IPS-20b (cell line): Measurements from ENCODE around the gene RPS6KA2.
"Not testable (repeated sequence)": the region's sequence is repeated elsewhere in the genome, so short reads cannot be mapped to it uniquely, and the experiment has no call there.

ENCODE experiments used
- H3K27ac ChIP-seq: one replicate; pipeline ENCODE4 v1.5.1; 2013; ENCODE audit warnings: low read length
- H3K27me3 ChIP-seq: 2 replicates; pipeline ENCODE4 v1.6.1; 2013; ENCODE audit warnings: mild to moderate bottlenecking, low read length, inconsistent platforms; ENCODE audit not compliant: insufficient read depth
- H3K36me3 ChIP-seq: 2 replicates; pipeline ENCODE4 v1.6.1; 2013; ENCODE audit warnings: low read depth, mild to moderate bottlenecking, inconsistent platforms, low read length, moderate library complexity; ENCODE audit not compliant: insufficient read depth
- H3K4me1 ChIP-seq: 2 replicates; pipeline ENCODE4 v1.6.1; 2013; ENCODE audit warnings: mild to moderate bottlenecking, control low read depth, inconsistent platforms, low read length, moderate library complexity; ENCODE audit not compliant: insufficient read depth
- H3K4me3 ChIP-seq: 2 replicates; pipeline ENCODE4 v1.5.1; 2013; ENCODE audit warnings: mild to moderate bottlenecking, low read length, inconsistent platforms
- H3K9ac ChIP-seq: 2 replicates; pipeline ENCODE4 v1.6.1; 2013; ENCODE audit warnings: low read depth, mild to moderate bottlenecking, inconsistent platforms, low read length, moderate library complexity
- H3K9me3 ChIP-seq: 2 replicates; pipeline ENCODE4 v1.6.1; 2013; ENCODE audit warnings: mild to moderate bottlenecking, low read depth, low read length, inconsistent platforms; ENCODE audit not compliant: insufficient read depth

Gene RPS6KA2

GRCh38 chr6:166640342-166641043 lies 13.4 kb upstream of the RPS6KA2 start:
- no peak overlapping the region for H3K4me3 ChIP-seq
- H3K36me3 ChIP-seq: no peaks in the 10 kb centered on the region
- H3K27ac ChIP-seq: no peak overlapping the region
- H3K9me3 ChIP-seq: no peaks in the 10 kb centered on the region
- peaks cover 9% of the 10 kb centered on the region; the same call in 1 of the 2 replicates for H3K4me1 ChIP-seq
- H3K27me3 ChIP-seq: no peaks in the 10 kb centered on the region; the same call in 1 of the 2 replicates
- no peak overlapping the region for H3K9ac ChIP-seq

- H3K4me3 ChIP-seq: no peak overlapping the region
- H3K4me1 ChIP-seq: peaks cover 9% of the 10 kb centered on the region; the same call in 1 of the 2 replicates
- no peaks in the 10 kb centered on the region; the same call in 1 of the 2 replicates for H3K27me3 ChIP-seq
- no peak overlapping the region for H3K27ac ChIP-seq
- H3K36me3 ChIP-seq: no peaks in the 10 kb centered on the region
- no peaks in the 10 kb centered on the region for H3K9me3 ChIP-seq
- H3K9ac ChIP-seq: no peak overlapping the region
These were observed 12.9 kb upstream of the RPS6KA2 start for GRCh38 chr6:166639921-166640320.

- peaks cover 9% of the 10 kb centered on the region; the same call in 1 of the 2 replicates for H3K4me1 ChIP-seq
- no peaks in the 10 kb centered on the region; the same call in 1 of the 2 replicates for H3K27me3 ChIP-seq
- H3K36me3 ChIP-seq: no peaks in the 10 kb centered on the region
- H3K9me3 ChIP-seq: no peaks in the 10 kb centered on the region
- H3K27ac ChIP-seq: no peak overlapping the region
- no peak overlapping the region for H3K4me3 ChIP-seq
- no peak overlapping the region for H3K9ac ChIP-seq
These were observed 11.5 kb upstream of the RPS6KA2 start for GRCh38 chr6:166638573-166638964.

- Histone ChIP-seq H3K4me3 (no peak overlapping the region), H3K4me1 (peaks cover 9% of the 10 kb centered on the region; the same call in 1 of the 2 replicates), H3K9ac (no peak overlapping the region), H3K27ac (no peak overlapping the region), H3K9me3 (no peaks in the 10 kb centered on the region), H3K27me3 (no peaks in the 10 kb centered on the region; the same call in 1 of the 2 replicates), H3K36me3 (no peaks in the 10 kb centered on the region)
These were observed 10.9 kb upstream of the RPS6KA2 start for GRCh38 chr6:166637812-166638572.

GRCh38 chr6:166636934-166637333 lies 9.9 kb upstream of the RPS6KA2 start:
- Histone ChIP-seq H3K4me3 (no peak overlapping the region), H3K9ac (no peak overlapping the region), H3K27me3 (no peaks in the 10 kb centered on the region; the same call in 1 of the 2 replicates), H3K36me3 (no peaks in the 10 kb centered on the region), H3K4me1 (peaks cover 9% of the 10 kb centered on the region; the same call in 1 of the 2 replicates), H3K9me3 (no peaks in the 10 kb centered on the region), H3K27ac (no peak overlapping the region)

- Histone ChIP-seq H3K27me3 (no peaks in the 10 kb centered on the region; the same call in 1 of the 2 replicates), H3K9ac (no peak overlapping the region), H3K4me1 (peaks cover 10% of the 10 kb centered on the region; the same call in 1 of the 2 replicates), H3K27ac (no peak overlapping the region), H3K4me3 (no peak overlapping the region), H3K36me3 (no peaks in the 10 kb centered on the region), H3K9me3 (no peaks in the 10 kb centered on the region)
These were observed 9.3 kb upstream of the RPS6KA2 start for GRCh38 chr6:166636191-166636933.

GRCh38 chr6:166635013-166635970 lies 8.2 kb upstream of the RPS6KA2 start:
- Histone ChIP-seq H3K4me1 (peaks cover 9% of the 10 kb centered on the region; the same call in 1 of the 2 replicates), H3K36me3 (no peaks in the 10 kb centered on the region), H3K9ac (no peak overlapping the region), H3K27me3 (peaks cover 6% of the 10 kb centered on the region), H3K4me3 (no peak overlapping the region), H3K9me3 (no peaks in the 10 kb centered on the region), H3K27ac (no peak overlapping the region)

GRCh38 chr6:166634581-166634980 lies 7.5 kb upstream of the RPS6KA2 start:
- peaks cover 11% of the 10 kb centered on the region for H3K4me1 ChIP-seq
- H3K36me3 ChIP-seq, H3K27ac ChIP-seq, H3K9me3 ChIP-seq, H3K9ac ChIP-seq, H3K4me3 ChIP-seq: not testable (repeated sequence)
- H3K27me3 ChIP-seq: peaks cover 13% of the 10 kb centered on the region

- H3K27me3 ChIP-seq: peaks cover 19% of the 10 kb centered on the region
- no peaks in the 10 kb centered on the region for H3K9me3 ChIP-seq
- H3K27ac ChIP-seq: no peak overlapping the region
- H3K9ac ChIP-seq: no peak overlapping the region
- no peaks in the 10 kb centered on the region for H3K36me3 ChIP-seq
- H3K4me3 ChIP-seq: no peak overlapping the region
- H3K4me1 ChIP-seq: peaks cover 16% of the 10 kb centered on the region
These were observed 6.9 kb upstream of the RPS6KA2 start for GRCh38 chr6:166633732-166634535.

- Histone ChIP-seq H3K27me3 (peaks cover 27% of the 10 kb centered on the region), H3K36me3 (no peaks in the 10 kb centered on the region)
These were observed 5.7 kb upstream of the RPS6KA2 start for GRCh38 chr6:166632731-166633130.

More at GRCh38 chr6:166632731-166633130, 5.7 kb upstream of the RPS6KA2 start:
- Histone ChIP-seq H3K4me3 (no peak overlapping the region), H3K9ac (no peak overlapping the region), H3K27ac (no peak overlapping the region), H3K4me1 (peaks cover 21% of the 10 kb centered on the region), H3K9me3 (no peaks in the 10 kb centered on the region)
